ENCODE data around the gene ZFAND2A. TPM values are rescaled to one million over a fixed set of nuclear protein-coding genes. Genes with fewer than 3 reads are reported as not detected.

Gene ZFAND2A
- total and polyA plus RNA-seq, 2 experiments from 2014 or later: 15.3 to 29.2 TPM

DNA sequence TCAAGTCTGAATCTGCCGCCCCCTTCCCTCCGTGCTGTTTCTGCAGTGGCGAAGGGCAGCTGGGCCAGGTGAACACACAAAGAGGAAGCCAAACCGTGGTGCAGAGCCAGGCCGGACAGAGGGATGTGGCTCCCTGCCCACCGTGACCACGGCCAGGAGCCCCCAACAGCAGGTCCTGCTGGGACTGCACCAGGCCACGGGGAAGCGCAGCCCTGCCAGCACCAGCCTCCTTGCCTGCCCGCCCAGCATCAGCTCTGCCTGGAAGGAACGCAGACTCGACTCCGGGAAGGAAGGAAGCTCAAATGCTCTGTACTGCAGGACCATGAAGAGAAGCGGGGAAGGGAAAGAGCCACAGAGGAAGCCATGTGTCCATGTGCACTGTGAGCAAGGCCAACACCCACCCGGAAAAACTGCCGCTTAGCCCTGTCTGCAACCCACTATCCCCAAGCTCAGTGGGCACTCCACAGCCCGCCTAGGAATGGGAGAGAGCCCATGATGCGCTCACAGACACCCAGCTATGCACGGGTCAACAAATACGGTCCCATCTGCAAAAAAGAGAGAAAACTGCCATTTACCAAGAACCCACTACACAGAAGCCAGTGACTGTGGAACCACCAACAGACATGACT, 53.1 kb downstream of the ZFAND2A start (continued):
- TF ChIP-seq, protein P1, sequence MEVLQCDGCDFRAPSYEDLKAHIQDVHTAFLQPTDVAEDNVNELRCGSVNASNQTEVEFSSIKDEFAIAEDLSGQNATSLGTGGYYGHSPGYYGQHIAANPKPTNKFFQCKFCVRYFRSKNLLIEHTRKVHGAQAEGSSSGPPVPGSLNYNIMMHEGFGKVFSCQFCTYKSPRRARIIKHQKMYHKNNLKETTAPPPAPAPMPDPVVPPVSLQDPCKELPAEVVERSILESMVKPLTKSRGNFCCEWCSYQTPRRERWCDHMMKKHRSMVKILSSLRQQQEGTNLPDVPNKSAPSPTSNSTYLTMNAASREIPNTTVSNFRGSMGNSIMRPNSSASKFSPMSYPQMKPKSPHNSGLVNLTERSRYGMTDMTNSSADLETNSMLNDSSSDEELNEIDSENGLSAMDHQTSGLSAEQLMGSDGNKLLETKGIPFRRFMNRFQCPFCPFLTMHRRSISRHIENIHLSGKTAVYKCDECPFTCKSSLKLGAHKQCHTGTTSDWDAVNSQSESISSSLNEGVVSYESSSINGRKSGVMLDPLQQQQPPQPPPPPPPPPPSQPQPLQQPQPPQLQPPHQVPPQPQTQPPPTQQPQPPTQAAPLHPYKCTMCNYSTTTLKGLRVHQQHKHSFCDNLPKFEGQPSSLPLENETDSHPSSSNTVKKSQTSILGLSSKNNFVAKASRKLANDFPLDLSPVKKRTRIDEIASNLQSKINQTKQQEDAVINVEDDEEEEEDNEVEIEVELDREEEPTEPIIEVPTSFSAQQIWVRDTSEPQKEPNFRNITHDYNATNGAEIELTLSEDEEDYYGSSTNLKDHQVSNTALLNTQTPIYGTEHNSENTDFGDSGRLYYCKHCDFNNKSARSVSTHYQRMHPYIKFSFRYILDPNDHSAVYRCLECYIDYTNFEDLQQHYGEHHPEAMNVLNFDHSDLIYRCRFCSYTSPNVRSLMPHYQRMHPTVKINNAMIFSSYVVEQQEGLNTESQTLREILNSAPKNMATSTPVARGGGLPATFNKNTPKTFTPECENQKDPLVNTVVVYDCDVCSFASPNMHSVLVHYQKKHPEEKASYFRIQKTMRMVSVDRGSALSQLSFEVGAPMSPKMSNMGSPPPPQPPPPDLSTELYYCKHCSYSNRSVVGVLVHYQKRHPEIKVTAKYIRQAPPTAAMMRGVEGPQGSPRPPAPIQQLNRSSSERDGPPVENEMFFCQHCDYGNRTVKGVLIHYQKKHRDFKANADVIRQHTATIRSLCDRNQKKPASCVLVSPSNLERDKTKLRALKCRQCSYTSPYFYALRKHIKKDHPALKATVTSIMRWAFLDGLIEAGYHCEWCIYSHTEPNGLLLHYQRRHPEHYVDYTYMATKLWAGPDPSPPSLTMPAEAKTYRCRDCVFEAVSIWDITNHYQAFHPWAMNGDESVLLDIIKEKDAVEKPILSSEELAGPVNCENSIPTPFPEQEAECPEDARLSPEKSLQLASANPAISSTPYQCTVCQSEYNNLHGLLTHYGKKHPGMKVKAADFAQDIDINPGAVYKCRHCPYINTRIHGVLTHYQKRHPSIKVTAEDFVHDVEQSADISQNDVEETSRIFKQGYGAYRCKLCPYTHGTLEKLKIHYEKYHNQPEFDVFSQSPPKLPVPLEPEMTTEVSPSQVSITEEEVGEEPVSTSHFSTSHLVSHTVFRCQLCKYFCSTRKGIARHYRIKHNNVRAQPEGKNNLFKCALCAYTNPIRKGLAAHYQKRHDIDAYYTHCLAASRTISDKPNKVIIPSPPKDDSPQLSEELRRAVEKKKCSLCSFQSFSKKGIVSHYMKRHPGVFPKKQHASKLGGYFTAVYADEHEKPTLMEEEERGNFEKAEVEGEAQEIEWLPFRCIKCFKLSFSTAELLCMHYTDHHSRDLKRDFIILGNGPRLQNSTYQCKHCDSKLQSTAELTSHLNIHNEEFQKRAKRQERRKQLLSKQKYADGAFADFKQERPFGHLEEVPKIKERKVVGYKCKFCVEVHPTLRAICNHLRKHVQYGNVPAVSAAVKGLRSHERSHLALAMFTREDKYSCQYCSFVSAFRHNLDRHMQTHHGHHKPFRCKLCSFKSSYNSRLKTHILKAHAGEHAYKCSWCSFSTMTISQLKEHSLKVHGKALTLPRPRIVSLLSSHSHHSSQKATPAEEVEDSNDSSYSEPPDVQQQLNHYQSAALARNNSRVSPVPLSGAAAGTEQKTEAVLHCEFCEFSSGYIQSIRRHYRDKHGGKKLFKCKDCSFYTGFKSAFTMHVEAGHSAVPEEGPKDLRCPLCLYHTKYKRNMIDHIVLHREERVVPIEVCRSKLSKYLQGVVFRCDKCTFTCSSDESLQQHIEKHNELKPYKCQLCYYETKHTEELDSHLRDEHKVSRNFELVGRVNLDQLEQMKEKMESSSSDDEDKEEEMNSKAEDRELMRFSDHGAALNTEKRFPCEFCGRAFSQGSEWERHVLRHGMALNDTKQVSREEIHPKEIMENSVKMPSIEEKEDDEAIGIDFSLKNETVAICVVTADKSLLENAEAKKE (CRISPR knock-in tag; IDR thresholded peaks at IDR 0.05): no peak

DNA sequence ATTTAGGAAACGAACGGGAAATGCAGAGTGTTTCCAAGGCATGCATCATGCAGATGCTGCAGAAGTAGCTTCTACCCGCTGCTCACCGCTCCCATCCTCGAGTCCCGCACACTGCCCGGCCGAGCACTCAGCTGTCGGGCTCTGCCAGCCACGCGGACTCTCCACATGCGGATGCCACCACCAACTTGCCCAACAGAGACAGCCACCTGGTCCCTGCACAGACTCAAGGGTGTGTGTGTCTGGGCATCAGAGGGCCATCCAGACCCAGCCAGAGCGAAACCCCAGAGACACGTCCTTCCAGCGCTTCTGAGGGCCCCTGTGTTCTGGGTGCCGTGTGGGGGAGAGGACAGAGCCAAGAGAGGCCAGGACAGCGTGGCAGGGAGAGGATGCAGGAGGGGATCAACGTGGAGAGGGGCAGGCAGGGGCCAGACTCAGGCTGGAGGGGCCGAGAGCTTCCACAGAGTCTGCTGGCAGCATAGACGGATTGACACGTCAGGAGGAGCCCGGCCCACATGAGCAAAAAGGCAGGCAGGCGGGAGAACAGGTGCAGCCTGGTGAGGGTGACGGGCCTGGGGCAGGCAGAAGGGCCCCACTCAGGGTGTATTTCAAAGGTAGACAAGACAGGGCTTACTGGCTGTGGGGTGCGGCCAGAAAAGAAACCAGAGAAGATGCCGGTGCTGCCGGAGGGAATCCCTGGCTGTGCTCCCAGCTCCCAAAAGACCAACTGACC, 53.8 kb downstream of the ZFAND2A start:
- H3K27me3 ChIP-seq (ENCODE audit: insufficient read depth): no peaks in the 10 kb centered on the region
- no peaks in the 10 kb centered on the region for H3K36me3 ChIP-seq (ENCODE audit: insufficient read depth)
- H3F3A ChIP-seq (replicated peaks; ENCODE audit: low read depth): no peaks in the 10 kb centered on the region
- ATAC-seq (no peak), DNase-seq (ENCODE audit: low spot score) (no peak)
- H2AFZ ChIP-seq: no peak overlapping the region
- H3K4me3 Mint-ChIP-seq: no peak overlapping the region
- no peaks in the 10 kb centered on the region; the same call in none of the 2 replicates for H4K20me1 ChIP-seq (replicated peaks; ENCODE audit: insufficient read depth)
- H3K9me2 ChIP-seq (ENCODE audit: insufficient read depth): no peaks in the 10 kb centered on the region
- no peak overlapping the region for H3K4me3 ChIP-seq
- H3K4me2 ChIP-seq: no peak overlapping the region
- H3K36me3 Mint-ChIP-seq (ENCODE audit: low read depth): no peaks in the 10 kb centered on the region; the same call in 2 of the 3 replicates
- peaks cover 4% of the 10 kb centered on the region for H3K27me3 Mint-ChIP-seq (ENCODE audit: insufficient read depth, low read depth, poor library complexity)
- H3K9me3 Mint-ChIP-seq: no peaks in the 10 kb centered on the region
- H3K79me2 ChIP-seq (replicated peaks; ENCODE audit: insufficient read depth): peaks cover 58% of the 10 kb centered on the region
- no peak overlapping the region for H3K27ac ChIP-seq (ENCODE audit: low read depth)
- no peak overlapping the region for H3K27ac Mint-ChIP-seq
- H3K4me1 ChIP-seq (ENCODE audit: insufficient read depth): no peaks in the 10 kb centered on the region
- no peaks in the 10 kb centered on the region; the same call in 2 of the 3 replicates for H3K4me1 Mint-ChIP-seq
- TF ChIP-seq JUNB (IDR thresholded peaks at IDR 0.05; ENCODE audit: unreplicated experiment): no peak
- TF ChIP-seq, protein P1 (CRISPR knock-in tag; IDR thresholded peaks at IDR 0.05): no peak
- TF ChIP-seq POLR2AphosphoS5 (IDR thresholded peaks at IDR 0.05; ENCODE audit: low read depth): no peak
- TF ChIP-seq NANOG (IDR thresholded peaks at IDR 0.05; ENCODE audit: borderline replicate concordance): no peak
- no peak for TF ChIP-seq CREB1 (CRISPR knock-in tag; IDR thresholded peaks at IDR 0.05; ENCODE audit: low read depth)
- TF ChIP-seq EZH2 (IDR thresholded peaks at IDR 0.05; ENCODE audit: low read depth, unreplicated experiment): no peak

Measured in GM23338 (cell line).